IMR-90 (cell line): Measurements from ENCODE around the gene SYNE1. TPM values are rescaled to one million over a fixed set of nuclear protein-coding genes. Genes with fewer than 3 reads are reported as not detected.

Experiments used
- ATAC-seq: fragments of 200-7000 bp; cut with Tn5 transposase; 2 replicates; pipeline ENCODE4 v1.9.1; 2020; ENCODE audit warnings: low read depth, mild to moderate bottlenecking, moderate library complexity
- BruUV-seq: library from RNA; stranded (reverse); fragments of 400-500 nt; replicated peaks from 2 replicates; lab custom pipeline; 2021; lab: Mats Ljungman, UMichigan
- CTCF ChIA-PET: fragments of 300-600 bp; formaldehyde crosslinking; extraction: SDS; loops from one replicate; lab custom pipeline; 2021; ENCODE audit warnings: antibody characterized with exemption; lab: Yijun Ruan, JAX
- POLR2A ChIA-PET: fragments of 300-600 bp; sonication (Branson Sonifier 250); formaldehyde crosslinking; loops from one replicate; lab custom pipeline; 2022; ENCODE audit warnings: antibody characterized with exemption; ENCODE audit not compliant: unreplicated experiment; lab: Charles Lee
- DNase-seq: peaks from one replicate; pipeline ENCODE4 v3.0.0; 2013
- H2AFZ ChIP-seq: replicated peaks from 2 replicates; pipeline ENCODE3; 2013; ENCODE audit warnings: low read length, mild to moderate bottlenecking; ENCODE audit not compliant: poor library complexity
- H2AK5ac ChIP-seq: 2 replicates; pipeline ENCODE4 v1.6.1; 2013; ENCODE audit warnings: low read depth, low read length, inconsistent platforms
- H2AK9ac ChIP-seq: replicated peaks from 2 replicates; pipeline ENCODE3; 2013; ENCODE audit warnings: mild to moderate bottlenecking, low read depth, low read length, moderate library complexity; ENCODE audit not compliant: poor library complexity
- H2BK120ac ChIP-seq: 2 replicates; pipeline ENCODE4 v1.6.1; 2013; ENCODE audit warnings: low read depth, low read length, inconsistent platforms
- H2BK15ac ChIP-seq: 3 replicates; pipeline ENCODE4 v1.6.1; 2013; ENCODE audit warnings: low read depth, low read length, inconsistent platforms
- H2BK20ac ChIP-seq: 2 replicates; pipeline ENCODE4 v1.6.1; 2013; ENCODE audit warnings: low read depth, mild to moderate bottlenecking, inconsistent platforms, low read length, moderate library complexity
- H2BK5ac ChIP-seq: 2 replicates; pipeline ENCODE4 v1.6.1; 2013; ENCODE audit warnings: mild to moderate bottlenecking, low read depth, low read length, inconsistent platforms; ENCODE audit not compliant: poor library complexity, severe bottlenecking
- H3K14ac ChIP-seq: replicated peaks from 2 replicates; pipeline ENCODE4 v1.6.1; 2013; ENCODE audit warnings: low read depth, low read length, inconsistent platforms
- H3K18ac ChIP-seq: 2 replicates; pipeline ENCODE4 v1.6.1; 2013; ENCODE audit warnings: low read depth, low read length, control low read depth
- H3K23ac ChIP-seq: 2 replicates; pipeline ENCODE4 v1.6.1; 2013; ENCODE audit warnings: low read depth, low read length, inconsistent platforms
- H3K27ac ChIP-seq: 2 replicates; pipeline ENCODE4 v1.5.1; 2013; ENCODE audit warnings: mild to moderate bottlenecking, control low read depth, low read length; ENCODE audit not compliant: insufficient read depth
- H3K27me3 ChIP-seq: 2 replicates; pipeline ENCODE4 v1.6.1; 2013; ENCODE audit warnings: low read length; ENCODE audit not compliant: control insufficient read depth, insufficient read depth
- H3K36me3 ChIP-seq: 2 replicates; pipeline ENCODE4 v1.6.1; 2013; ENCODE audit warnings: low read length, mixed read lengths; ENCODE audit not compliant: control insufficient read depth, insufficient read depth
- H3K4ac ChIP-seq: 2 replicates; pipeline ENCODE4 v1.6.1; 2013; ENCODE audit warnings: low read depth, low read length, inconsistent platforms
- H3K4me1 ChIP-seq: 2 replicates; pipeline ENCODE4 v1.6.1; 2013; ENCODE audit warnings: low read length, mixed read lengths; ENCODE audit not compliant: control insufficient read depth, insufficient read depth
- H3K4me2 ChIP-seq: 2 replicates; pipeline ENCODE4 v1.6.1; 2013; ENCODE audit warnings: low read depth, mild to moderate bottlenecking, control low read depth, low read length, moderate library complexity
- H3K4me3 ChIP-seq: 2 replicates; pipeline ENCODE4 v1.5.1; 2013; ENCODE audit warnings: low read depth, mild to moderate bottlenecking, control low read depth, low read length, moderate library complexity; ENCODE audit not compliant: insufficient read depth
- H3K56ac ChIP-seq: 2 replicates; pipeline ENCODE4 v1.6.1; 2013; ENCODE audit warnings: low read length, inconsistent platforms; ENCODE audit not compliant: insufficient read depth; ENCODE audit errors: extremely low read depth
- H3K79me1 ChIP-seq, 2 experiments: 2 replicates each; pipeline ENCODE4 v1.6.1; 2013; ENCODE audit warnings: low read length in 2 of 2, inconsistent platforms in 1 of 2, low read depth in 1 of 2
- H3K9ac ChIP-seq: 2 replicates; pipeline ENCODE4 v1.6.1; 2013; ENCODE audit warnings: low read depth, low read length, control low read depth
- H3K9me1 ChIP-seq: 2 replicates; pipeline ENCODE4 v1.6.1; 2013; ENCODE audit warnings: low read length, inconsistent platforms; ENCODE audit not compliant: insufficient read depth
- H3K9me3 ChIP-seq: 2 replicates; pipeline ENCODE4 v1.6.1; 2013; ENCODE audit warnings: low read length; ENCODE audit not compliant: control insufficient read depth, insufficient read depth
- H4K20me1 ChIP-seq: 2 replicates; pipeline ENCODE4 v1.6.1; 2013; ENCODE audit warnings: low read length, inconsistent platforms; ENCODE audit not compliant: insufficient read depth
- H4K5ac ChIP-seq: 2 replicates; pipeline ENCODE4 v1.6.1; 2013; ENCODE audit warnings: mild to moderate bottlenecking, low read depth, low read length, control low read depth
- H4K8ac ChIP-seq, 2 experiments: 2 replicates each; pipeline ENCODE4 v1.6.1; 2013; ENCODE audit warnings: low read depth in 2 of 2, low read length in 2 of 2, control low read depth in 1 of 2, inconsistent platforms in 1 of 2
- H4K91ac ChIP-seq: 2 replicates; pipeline ENCODE4 v1.6.1; 2013; ENCODE audit warnings: low read depth, low read length, inconsistent platforms; ENCODE audit not compliant: insufficient read depth
- MAZ ChIP-seq: IDR thresholded peaks from 2 replicates; pipeline ENCODE4 v1.6.1; 2012; ENCODE audit warnings: low read depth, mild to moderate bottlenecking, low read length, improper control_type of control experiment, moderate library complexity, borderline replicate concordance
- RCOR1 ChIP-seq: IDR thresholded peaks from 2 replicates; pipeline ENCODE4 v1.6.1; 2012; ENCODE audit warnings: mild to moderate bottlenecking, low read length, improper control_type of control experiment; ENCODE audit not compliant: insufficient replicate concordance
- RFX5 ChIP-seq: IDR thresholded peaks from 2 replicates; pipeline ENCODE4 v1.8.0; 2012; ENCODE audit warnings: low read depth, mild to moderate bottlenecking, low read length, moderate library complexity
- WGBS, 2 experiments: methylation state at CpG; one replicate each; pipeline versions ENCODE4 v1.1.5 to v1.1.7; 2013; ENCODE audit warnings: missing lambda C conversion rate in 2 of 2; ENCODE audit not compliant: insufficient read length in 1 of 2; ENCODE audit errors: extremely low coverage in 2 of 2; 5-methylcytosine and 5-hydroxymethylcytosine counted together
- dilution Hi-C: fragments of 300-500 bp; cut with HindIII; formaldehyde crosslinking; loops from one replicate; pipeline ENCODE4 v1.14.3; 2018; ENCODE audit warnings: low sequenced_read_pairs; ENCODE audit not compliant: unreplicated experiment
- in situ Hi-C: fragments of 300-500 bp; cut with MboI; formaldehyde crosslinking; loops from 3 replicates; pipeline ENCODE4 v1.14.3; 2019; ENCODE audit warnings: low sequenced_read_pairs, inconsistent platforms, mixed read lengths
- intact Hi-C: fragments of 100-400 bp; cut with micrococcal nuclease; formaldehyde crosslinking; loops from 2 replicates; pipeline ENCODE4 v1.10.0; 2022
- polyA plus RNA-seq, 3 experiments: library from polyadenylated mRNA; depleted of rRNA; stranded (reverse); fragments of >200 nt; gene quantifications; 2 replicates each; pipeline ENCODE4 v1.2.3, GENCODE V29; 2012; ENCODE audit warnings: low replicate concordance in 1 of 3
- total RNA-seq: library from RNA; depleted of rRNA; stranded (reverse); fragments of >200 nt; gene quantifications from 2 replicates; pipeline ENCODE4 v1.2.3, GENCODE V29; 2012

SYNE1 gene
- total and polyA plus RNA-seq, 2 of the 4 experiments (the other 2 are of a cell fraction) = 34.1 to 159 TPM

DNA sequence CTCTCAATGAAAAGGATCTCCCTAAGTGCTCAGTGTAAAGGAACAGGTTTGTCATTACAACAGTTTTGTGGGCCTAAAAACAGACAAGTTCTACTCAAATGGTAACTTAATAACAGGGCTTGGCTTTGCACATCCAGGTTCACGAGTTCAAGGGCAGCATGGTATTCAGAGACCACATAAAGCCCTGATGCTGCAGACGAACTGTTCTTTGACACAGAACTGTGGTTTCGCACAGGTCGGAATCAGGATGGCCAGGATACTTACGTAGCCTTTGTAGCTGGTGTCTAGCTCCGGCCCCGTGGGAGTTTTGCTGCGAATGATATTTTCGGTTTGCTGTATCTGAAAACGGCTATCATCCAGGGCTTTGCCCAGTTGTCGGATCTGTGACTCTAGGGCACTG is 493.8 kb downstream of the SYNE1 start:
- H4K8ac ChIP-seq = no peak overlapping the region
- H3K4me3 ChIP-seq = no peak overlapping the region
- no peak overlapping the region for H3K56ac ChIP-seq
- H3K18ac ChIP-seq = no peak overlapping the region
- ChIA-PET CTCF (no interaction called here), POLR2A (no interaction called here)
- H3K4me1 ChIP-seq = peaks cover 9% of the 10 kb centered on the region
- H3K79me1 ChIP-seq = peaks cover 0 to 4% of the 10 kb centered on the region in 2 experiments; a peak in 1 of 4 replicates
- H4K91ac ChIP-seq = no peak overlapping the region
- no peak overlapping the region for H2BK120ac ChIP-seq
- H3K9ac ChIP-seq = no peak overlapping the region
- H3K4me2 ChIP-seq = no peak overlapping the region
- no peak overlapping the region for H2BK20ac ChIP-seq
- no TSS peak for BruUV-seq
- H2BK5ac ChIP-seq = no peak overlapping the region
- DNase-seq (no peak), ATAC-seq (no peak)
- in situ Hi-C loops = loop anchor here (25.0 kb wide), 1 partner anchor 706 kb away; no protein-coding TSS in a partner anchor
- H2AFZ ChIP-seq = no peak overlapping the region
- peaks cover 30% of the 10 kb centered on the region for H3K36me3 ChIP-seq
- no peak overlapping the region for H2AK9ac ChIP-seq
- H3K4ac ChIP-seq = no peak overlapping the region
- no peak overlapping the region for H2AK5ac ChIP-seq
- no peak overlapping the region for H2BK15ac ChIP-seq
- TF ChIP-seq RFX5 (no peak), RCOR1 (no peak), MAZ (no peak)
- WGBS, 2 experiments = 96% methylated on average over 7 of the region's 11 CpGs; no CpG with 5 or more reads in 1 of the 2 experiments
- peaks cover 14% of the 10 kb centered on the region for H3K9me1 ChIP-seq
- dilution Hi-C loops = no loop called here
- H3K23ac ChIP-seq = no peak overlapping the region
- intact Hi-C loops = no loop called here
- no peak overlapping the region for H4K5ac ChIP-seq
- H4K20me1 ChIP-seq = peaks cover 5% of the 10 kb centered on the region; the same call in 1 of the 2 replicates
- no peaks in the 10 kb centered on the region for H3K27me3 ChIP-seq
- no peak overlapping the region for H3K14ac ChIP-seq
- H3K9me3 ChIP-seq = no peaks in the 10 kb centered on the region
- no peak overlapping the region for H3K27ac ChIP-seq
